GM12872 (cell line): ENCODE measurements around the gene HRH2.

ENCODE experiments used
- CTCF ChIP-seq: IDR thresholded peaks from 3 replicates; pipeline ENCODE4 v1.5.1; 2011; ENCODE audit warnings: low read depth, mild to moderate bottlenecking, low read length, moderate library complexity; ENCODE audit not compliant: insufficient read depth

HRH2 gene

GRCh38 chr5:175670372-175670771 is 12.5 kb downstream of the HRH2 start:
- no peak for TF ChIP-seq CTCF

- no peak for TF ChIP-seq CTCF
These were observed 13.1 kb downstream of the HRH2 start for GRCh38 chr5:175671013-175671412.

- TF ChIP-seq CTCF, result no peak
These were observed 15.2 kb downstream of the HRH2 start for GRCh38 chr5:175672976-175673648.

- no peak for TF ChIP-seq CTCF
These were observed 17.0 kb downstream of the HRH2 start for GRCh38 chr5:175674731-175675346.

- no peak for TF ChIP-seq CTCF
These were observed 18.0 kb downstream of the HRH2 start for GRCh38 chr5:175675873-175676272.

- no peak for TF ChIP-seq CTCF
These were observed 19.7 kb downstream of the HRH2 start for GRCh38 chr5:175677571-175677970.

GRCh38 chr5:175678074-175678473 is 20.2 kb downstream of the HRH2 start:
- TF ChIP-seq CTCF, result no peak
